ENCODE data around the gene SFMBT1.

SFMBT1 gene

DNA sequence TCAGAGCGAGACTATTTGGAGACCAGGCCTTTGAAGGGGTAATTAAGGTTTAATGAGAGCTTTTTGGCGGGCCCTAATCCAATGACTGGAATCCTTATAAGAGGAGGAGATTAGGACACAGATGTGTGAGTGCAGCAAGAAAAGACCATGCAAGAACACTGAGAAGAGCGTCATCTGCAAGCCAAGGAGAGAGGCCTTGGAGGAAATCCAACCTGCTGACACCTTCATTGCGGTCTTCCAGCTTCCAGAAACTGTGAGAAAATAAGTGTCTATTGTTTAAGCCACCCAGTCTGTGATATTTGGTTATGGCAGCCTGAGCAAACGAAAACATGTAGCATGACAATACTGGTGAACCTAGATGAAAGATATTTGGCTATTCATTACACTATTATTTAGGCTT, 188.0 kb downstream of the SFMBT1 start:
- Histone ChIP-seq H3K9me3 (ENCODE audit: insufficient read depth, low read length) (no peaks in the 10 kb centered on the region), H3K36me3 (ENCODE audit: insufficient read depth, insufficient read length, low read length) (no peaks in the 10 kb centered on the region), H3K4me3 (ENCODE audit: insufficient read length, low read depth) (no peak overlapping the region), H3K9ac (ENCODE audit: insufficient read length, low read depth) (no peak overlapping the region), H3K27me3 (ENCODE audit: insufficient read depth, insufficient read length) (no peaks in the 10 kb centered on the region), H3K4me1 (ENCODE audit: insufficient read depth, insufficient read length) (no peaks in the 10 kb centered on the region)
- TF ChIP-seq ZNF274 (IDR thresholded peaks at IDR 0.05; ENCODE audit: low read depth, low read length) (no peak), YY1 (IDR thresholded peaks at IDR 0.05; ENCODE audit: insufficient read depth, insufficient read length) (no peak), SUZ12 (IDR thresholded peaks at IDR 0.05; ENCODE audit: extremely low read depth, insufficient read depth, insufficient read length) (no peak)
- no peak for DNase-seq (ENCODE audit: low read depth, low spot score)

DNA sequence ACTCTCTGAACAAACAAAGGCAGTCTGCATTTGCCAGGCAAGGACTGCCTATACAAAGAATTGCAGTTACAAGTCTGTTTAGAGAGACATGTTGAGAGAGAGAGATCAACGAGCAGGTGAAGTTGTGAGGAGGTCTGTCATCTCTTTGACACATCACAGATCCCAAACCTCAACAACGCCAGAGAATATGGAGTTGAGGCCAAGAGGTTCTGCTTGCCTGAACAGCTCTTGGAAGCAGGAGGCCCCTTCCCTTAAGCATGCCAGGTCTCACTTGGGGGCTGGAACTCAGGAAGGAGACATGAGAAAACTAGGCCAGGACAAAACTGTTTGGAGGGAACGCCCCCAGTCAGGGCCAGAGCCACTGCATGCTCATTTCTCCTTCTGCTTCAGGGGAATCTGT, 188.7 kb downstream of the SFMBT1 start:
- Histone ChIP-seq H3K4me1 (ENCODE audit: insufficient read depth, insufficient read length) (no peaks in the 10 kb centered on the region), H3K36me3 (ENCODE audit: insufficient read depth, insufficient read length, low read length) (peaks cover 2% of the 10 kb centered on the region), H3K9me3 (ENCODE audit: insufficient read depth, low read length) (no peaks in the 10 kb centered on the region), H3K9ac (ENCODE audit: insufficient read length, low read depth) (no peak overlapping the region), H3K27me3 (ENCODE audit: insufficient read depth, insufficient read length) (no peaks in the 10 kb centered on the region), H3K4me3 (ENCODE audit: insufficient read length, low read depth) (no peak overlapping the region)
- TF ChIP-seq YY1 (IDR thresholded peaks at IDR 0.05; ENCODE audit: insufficient read depth, insufficient read length) (no peak), ZNF274 (IDR thresholded peaks at IDR 0.05; ENCODE audit: low read depth, low read length) (no peak)
- DNase-seq (ENCODE audit: low read depth, low spot score), result no peak

DNA sequence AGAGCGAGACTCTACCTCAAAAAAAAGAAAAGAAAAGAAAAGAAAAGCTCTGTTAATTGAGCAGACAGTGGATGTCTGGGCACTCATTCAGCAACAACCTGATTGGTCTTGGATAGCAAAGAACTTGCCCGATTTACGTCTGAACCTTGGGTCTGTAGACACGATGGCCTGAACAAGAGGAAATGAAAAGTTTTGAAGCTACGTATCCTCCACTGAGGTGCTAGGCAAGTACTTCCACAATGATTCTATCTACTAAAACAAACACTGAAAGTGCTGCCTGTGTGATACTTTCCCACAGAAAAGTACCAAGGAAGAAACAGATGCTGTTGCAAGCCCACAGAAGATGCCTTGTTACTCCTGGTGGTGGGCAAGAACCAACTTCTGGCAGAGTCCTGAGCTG, 189.2 kb downstream of the SFMBT1 start:
- no peak overlapping the region for H3K4me3 ChIP-seq (ENCODE audit: insufficient read length, low read depth)
- H3K9me3 ChIP-seq (ENCODE audit: insufficient read depth, low read length), result no peaks in the 10 kb centered on the region
- no peaks in the 10 kb centered on the region for H3K4me1 ChIP-seq (ENCODE audit: insufficient read depth, insufficient read length)
- H3K9ac ChIP-seq (ENCODE audit: insufficient read length, low read depth), result no peak overlapping the region
- no peak for DNase-seq (ENCODE audit: low read depth, low spot score)
- H3K27me3 ChIP-seq (ENCODE audit: insufficient read depth, insufficient read length), result no peaks in the 10 kb centered on the region
- peaks cover 7% of the 10 kb centered on the region for H3K36me3 ChIP-seq (ENCODE audit: insufficient read depth, insufficient read length, low read length)
- no peak for TF ChIP-seq ZNF274 (IDR thresholded peaks at IDR 0.05; ENCODE audit: low read depth, low read length)
- no peak for TF ChIP-seq SUZ12 (IDR thresholded peaks at IDR 0.05; ENCODE audit: extremely low read depth, insufficient read depth, insufficient read length)
- TF ChIP-seq YY1 (IDR thresholded peaks at IDR 0.05; ENCODE audit: insufficient read depth, insufficient read length), result no peak

DNA sequence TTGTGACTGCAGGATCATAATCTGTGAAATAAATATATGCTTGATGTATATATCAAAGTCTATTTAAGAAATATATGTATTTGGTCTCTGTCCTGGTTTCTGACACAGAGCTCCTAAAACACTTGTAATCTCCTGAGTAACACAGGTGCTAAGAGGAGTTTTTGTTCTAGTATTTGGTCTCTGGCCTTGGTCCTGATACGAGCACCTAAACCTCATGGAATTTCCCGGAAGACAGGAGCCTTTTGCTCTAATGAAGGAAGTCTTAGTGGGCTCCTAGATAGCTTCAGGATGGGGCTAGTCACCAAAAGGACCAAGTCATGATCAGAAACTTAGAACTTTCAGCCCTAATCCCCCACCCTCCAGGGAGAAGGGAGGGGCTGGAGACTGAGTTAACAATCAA, 191.9 kb downstream of the SFMBT1 start:
- DNase-seq (ENCODE audit: low read depth, low spot score), result no peak
- Histone ChIP-seq H3K9me3 (ENCODE audit: insufficient read depth, low read length) (no peaks in the 10 kb centered on the region), H3K36me3 (ENCODE audit: insufficient read depth, insufficient read length, low read length) (peaks cover 20% of the 10 kb centered on the region), H3K4me3 (ENCODE audit: insufficient read length, low read depth) (no peak overlapping the region), H3K27me3 (ENCODE audit: insufficient read depth, insufficient read length) (no peaks in the 10 kb centered on the region), H3K4me1 (ENCODE audit: insufficient read depth, insufficient read length) (peaks cover 8% of the 10 kb centered on the region), H3K9ac (ENCODE audit: insufficient read length, low read depth) (no peak overlapping the region)
- TF ChIP-seq SUZ12 (IDR thresholded peaks at IDR 0.05; ENCODE audit: extremely low read depth, insufficient read depth, insufficient read length) (no peak), ZNF274 (IDR thresholded peaks at IDR 0.05; ENCODE audit: low read depth, low read length) (no peak), YY1 (IDR thresholded peaks at IDR 0.05; ENCODE audit: insufficient read depth, insufficient read length) (no peak)

Measured in NT2/D1 (cell line).